GM19035 (cell line): ENCODE data around the gene FTSJ3.

Experiments used
- ATAC-seq: cut with Tn5 transposase; IDR thresholded peaks from one replicate; pipeline ENCODE4 v1.9.1; 2021; ENCODE audit not compliant: unreplicated experiment

Gene FTSJ3

DNA sequence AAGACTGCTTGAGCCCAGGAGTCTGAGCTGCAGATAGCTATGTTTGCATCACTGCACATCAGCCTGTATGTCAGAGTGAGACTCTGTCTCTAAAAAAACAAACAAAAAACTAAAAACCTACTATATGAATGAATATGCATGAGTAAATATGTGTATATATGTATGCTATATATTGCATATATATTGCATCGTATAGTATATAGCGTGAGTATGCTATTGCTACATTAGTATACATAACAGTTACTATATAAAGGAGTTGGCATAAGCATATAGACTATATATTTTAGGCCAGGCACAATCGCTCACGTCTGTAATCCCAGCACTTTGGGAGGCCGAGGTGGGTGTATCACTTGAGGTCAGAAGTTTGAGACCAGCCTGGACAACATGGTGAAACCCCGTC, 37.4 kb downstream of the FTSJ3 start:
- no peak for ATAC-seq

DNA sequence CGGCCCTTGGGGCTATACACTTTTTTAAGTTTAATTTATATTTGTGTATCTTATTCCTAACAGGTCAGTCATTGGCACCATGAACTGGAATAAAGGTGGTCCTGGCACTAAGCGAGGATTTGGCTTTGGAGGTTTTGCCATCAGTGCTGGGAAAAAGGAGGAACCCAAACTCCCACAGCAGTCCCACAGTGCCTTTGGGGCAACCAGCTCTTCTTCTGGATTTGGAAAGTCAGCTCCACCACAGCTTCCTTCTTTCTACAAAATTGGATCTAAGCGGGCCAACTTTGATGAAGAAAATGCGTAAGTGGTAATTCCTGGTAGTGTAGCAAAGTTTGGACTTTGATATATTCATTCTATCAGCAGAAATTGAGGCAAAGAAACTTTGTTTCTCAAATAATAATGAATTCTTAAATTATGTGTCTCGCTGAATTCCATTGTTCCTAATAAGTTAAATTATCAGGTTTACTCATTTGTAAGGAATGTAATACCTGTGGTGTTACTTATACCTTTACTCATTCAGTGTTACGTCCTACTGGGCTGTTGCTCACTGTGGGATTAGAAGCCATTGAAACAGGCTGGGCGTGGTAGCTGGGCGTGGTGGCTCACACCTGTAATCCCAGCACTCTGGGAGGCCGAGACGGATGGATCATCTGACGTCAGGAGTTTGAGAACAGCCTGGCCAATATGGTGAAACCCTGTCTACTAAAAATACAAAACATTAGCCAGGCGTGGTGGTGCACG, 40.3 kb downstream of the FTSJ3 start:
- no peak for ATAC-seq

DNA sequence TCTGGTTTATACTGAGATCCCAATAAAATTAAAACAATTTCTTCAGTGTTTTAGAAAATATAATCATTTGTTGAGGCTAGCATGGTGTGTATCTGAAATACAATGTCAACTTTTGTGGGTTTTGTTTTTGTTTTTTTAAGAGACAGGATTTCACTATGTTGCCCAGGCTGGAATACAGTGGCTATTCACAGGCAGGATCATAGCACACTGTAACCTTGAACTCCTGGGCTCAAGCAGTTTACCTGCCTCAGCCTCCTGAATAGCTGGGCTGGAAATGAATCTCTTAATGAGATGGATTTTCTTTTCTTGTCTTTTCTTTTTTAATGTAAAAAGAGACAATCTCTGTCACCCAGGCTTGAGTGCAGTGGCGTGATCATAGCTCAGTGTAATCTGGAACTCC, 41.3 kb downstream of the FTSJ3 start:
- no peak for ATAC-seq

DNA sequence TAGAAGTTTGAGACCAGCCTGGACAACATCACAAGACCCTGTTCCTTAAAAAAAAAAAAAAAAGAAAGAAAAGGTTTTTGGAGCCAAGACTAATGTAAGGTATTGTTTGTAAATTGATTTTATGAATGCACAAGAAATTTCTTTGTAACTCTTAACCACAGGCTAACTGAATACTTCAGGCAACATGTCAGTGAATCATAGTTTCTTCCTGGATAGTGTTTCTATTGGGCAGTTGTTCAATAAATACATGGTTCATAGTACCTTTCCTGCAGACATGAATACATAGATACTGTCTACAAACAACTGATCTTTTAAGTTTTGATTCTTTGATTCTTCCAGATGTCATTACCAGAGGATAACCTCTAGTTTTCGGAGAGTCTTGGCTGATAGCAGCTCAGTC, 41.9 kb downstream of the FTSJ3 start:
- no peak for ATAC-seq

DNA sequence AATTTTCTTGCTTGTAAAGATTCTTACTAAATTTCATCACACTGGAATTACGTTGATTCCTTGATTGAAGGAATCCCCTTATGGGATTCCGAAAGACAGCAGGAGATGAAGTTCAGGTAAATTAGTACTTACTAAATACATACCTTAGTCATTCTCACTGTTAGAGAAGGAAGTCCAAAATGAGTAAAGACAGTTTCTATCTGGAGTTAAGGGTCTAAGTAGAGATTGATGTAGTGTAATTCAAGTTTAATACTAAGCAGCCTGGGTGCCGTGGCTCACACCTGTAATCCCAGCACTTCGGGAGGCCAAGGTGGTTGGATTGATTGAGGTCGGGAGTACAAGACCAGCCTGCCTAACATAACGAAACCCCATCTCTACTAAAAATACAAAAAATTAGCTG, 43.9 kb downstream of the FTSJ3 start:
- no peak for ATAC-seq

DNA sequence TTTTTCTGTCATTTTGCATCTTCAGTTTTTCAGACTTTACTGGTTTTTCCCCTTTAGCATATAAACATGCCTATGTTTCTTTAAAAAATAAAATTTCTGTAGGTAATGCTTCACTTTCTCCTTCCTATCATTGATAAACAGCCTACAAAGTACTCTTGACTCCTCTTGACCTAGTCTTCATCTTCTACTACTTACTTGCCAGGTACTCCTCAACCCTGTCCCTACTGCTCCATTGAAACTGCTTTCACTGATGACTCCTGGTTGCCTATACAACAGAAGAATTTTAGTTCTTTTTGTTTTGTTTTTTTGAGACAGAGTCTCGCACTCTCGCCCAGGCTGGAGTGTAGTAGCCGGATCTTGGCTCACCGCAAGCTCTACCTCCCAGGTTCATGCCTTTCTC, 46.5 kb downstream of the FTSJ3 start:
- ATAC-seq, result no peak

DNA sequence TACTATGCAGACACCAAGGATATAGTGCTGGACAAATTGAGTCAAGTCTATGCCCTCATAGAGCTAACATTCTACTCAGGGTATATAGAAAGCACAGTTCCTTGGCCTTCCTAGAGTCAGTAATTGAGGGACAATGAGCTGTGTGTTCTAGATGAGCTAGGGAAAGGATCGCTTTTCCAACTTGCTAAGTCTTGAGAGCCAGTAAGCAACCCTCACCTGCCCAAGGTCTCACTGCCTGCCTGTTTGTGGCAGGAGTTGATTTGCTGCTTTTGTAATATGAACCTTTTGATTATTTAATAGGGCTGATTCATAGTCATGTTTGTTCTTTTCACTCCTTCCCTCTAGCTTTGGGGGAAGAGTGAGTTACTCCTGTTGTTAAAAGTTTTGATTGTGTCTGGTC, 47.0 kb downstream of the FTSJ3 start:
- no peak for ATAC-seq

DNA sequence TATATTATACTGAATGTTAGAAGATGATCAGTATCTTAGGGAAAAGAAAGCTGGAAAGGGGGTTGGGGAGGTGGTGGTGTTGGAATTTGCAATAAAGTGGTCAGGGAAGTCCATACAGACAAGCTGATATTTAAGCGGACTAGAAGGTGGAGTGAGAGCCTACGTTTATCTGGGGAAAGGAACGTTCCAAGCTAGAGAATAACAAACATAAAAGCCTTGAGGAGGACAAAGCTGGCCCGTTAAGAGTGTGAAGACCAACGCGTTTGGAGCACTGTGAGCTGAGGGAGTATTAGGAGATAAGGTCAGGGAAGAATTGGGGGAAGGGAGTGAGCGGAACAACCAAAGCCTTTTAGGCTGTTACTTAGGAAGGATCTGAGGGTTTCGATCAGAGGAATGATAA, 52.0 kb downstream of the FTSJ3 start:
- no peak for ATAC-seq

DNA sequence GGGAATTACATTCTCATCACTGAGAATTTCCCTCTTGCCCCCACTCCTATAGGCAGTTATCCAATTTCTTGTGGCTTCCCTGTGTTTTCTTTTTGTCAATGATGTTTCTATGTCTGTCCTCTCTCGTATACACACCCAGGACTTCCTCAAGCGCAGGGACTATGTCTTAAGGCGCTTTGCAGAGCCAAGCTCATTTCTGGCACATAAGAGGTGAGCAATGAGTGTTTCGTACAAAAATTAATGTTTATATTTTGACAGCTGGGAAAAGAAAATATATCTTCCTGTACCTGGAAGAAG, 52.5 kb downstream of the FTSJ3 start:
- no peak for ATAC-seq

DNA sequence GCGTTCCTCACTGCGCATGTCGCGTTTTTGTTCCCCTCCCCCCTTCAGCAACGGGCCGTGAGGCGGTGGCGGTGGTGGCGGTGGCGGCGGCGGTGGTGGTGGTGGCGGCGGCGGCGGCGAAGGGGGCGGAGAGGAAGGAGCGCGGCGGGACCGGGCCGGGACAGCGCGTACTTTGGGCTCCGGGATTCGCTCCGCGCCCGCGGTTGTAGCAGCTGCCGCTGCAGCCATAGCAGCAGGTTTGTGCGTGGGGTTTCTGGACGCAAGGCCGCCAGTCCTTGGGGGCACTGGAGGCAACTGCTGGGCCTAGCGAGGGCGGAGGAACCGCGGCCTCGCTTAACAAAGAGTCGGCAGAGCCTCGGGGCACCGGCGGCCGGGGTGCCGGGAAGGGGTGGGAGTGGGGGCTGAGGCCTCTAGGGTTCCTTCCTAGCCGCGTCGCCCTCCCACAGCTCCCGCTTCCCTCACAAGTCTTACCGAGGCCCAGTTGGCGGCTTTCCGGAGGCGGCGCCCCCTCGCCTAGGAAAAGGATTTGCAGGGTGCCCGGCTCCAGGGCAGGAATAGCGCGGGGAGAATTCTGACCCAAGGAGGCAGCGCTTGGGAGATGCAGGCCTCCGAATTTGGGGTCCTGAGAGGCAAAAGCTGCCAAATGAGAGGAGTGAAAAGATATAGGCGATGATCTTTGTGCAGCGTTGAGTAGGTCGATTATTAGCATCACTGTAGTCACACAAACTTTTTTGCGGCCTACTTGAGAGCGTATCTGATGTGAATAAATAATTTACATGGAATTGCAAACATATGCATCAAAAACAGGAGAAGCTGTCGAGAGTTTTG, 53.1 kb downstream of the FTSJ3 start, which contains the start of gene DDX42:
TSS of gene DDX42 (plus strand) at position 30 of the 828 bp plus-strand sequence. CDS start 12,880 bp downstream, outside the sequence.
- peak; percentile 5 for ATAC-seq

DNA sequence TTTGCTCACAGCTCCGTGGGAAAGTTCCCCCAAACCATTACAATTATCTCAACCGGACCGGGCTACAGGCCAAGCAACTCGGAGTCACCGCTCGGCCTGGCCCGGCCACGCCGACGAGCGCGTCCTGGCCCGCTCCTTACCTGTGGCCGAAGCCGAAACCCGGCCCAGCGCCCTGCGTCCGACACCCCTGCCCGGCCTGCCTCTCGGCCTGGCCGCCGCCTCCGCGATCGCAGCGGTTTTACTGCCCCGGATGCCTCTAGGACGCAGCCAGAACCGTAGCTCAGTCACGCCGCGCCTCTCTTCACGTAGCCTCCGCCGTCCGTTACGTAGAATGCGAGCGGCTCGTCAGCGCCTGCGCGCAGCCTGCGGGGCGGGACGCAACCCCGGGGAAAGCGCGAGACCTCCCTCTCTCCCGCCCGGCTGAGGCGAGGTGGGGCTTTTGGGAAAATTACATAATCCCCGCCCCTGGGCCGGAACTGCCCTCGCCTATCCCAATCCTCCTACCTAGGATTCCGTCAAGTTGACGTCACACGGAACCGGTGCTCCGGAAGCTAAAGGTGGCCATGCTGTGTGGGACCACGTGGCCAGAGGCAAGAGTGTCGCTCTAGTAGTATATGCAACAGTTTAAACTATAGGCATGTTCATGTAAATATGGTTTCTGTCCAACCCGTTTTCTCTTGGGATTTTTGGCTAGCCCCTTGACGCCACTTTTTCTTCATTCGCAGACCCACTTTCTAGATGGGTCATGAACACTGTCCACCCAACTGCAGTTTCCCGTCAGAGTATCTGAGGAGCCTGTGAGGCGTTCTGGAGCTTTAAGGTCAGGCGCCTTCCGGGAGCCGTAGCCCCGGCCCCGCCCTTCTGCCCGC, 54.0 kb downstream of the FTSJ3 start, which contains the start of gene CCDC47:
TSS of gene CCDC47 (minus strand) at position 326 of the 869 bp plus-strand sequence. CDS start 7,422 bp downstream, outside the sequence.
- ATAC-seq, result peak; percentile 86

DNA sequence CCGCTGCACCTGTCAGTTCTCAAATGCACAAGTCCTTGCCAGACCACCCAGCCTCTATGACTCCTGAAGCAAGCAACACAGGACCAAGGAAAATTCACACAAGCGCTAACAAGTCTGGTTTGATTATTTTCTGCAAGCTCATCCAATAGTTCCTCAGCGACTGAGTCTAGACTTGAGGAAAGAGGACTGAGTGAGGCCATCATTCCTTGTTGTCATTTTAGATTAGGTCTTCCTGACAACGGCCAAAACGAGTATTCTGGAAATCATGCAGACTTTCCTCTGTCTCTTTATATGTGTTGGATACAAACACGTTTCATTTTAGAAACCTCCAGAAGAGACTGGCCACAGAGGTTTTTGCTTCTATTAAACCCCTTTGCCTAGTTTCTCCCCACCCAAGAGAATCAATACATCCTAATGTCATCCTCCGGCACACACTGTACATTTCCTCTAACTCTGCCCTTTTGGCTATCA, 54.6 kb downstream of the FTSJ3 start:
- no peak for ATAC-seq
